SJSA1 (cell line): ENCODE data around the gene ZNF536. TPM values are rescaled to one million over a fixed set of nuclear protein-coding genes. Genes with fewer than 3 reads are reported as not detected.

ENCODE experiments used
- DNase-seq, 2 experiments: peaks; one replicate each; pipeline ENCODE4 v3.0.0-alpha.2; 2015 to 2020; ENCODE audit warnings: low spot score in 2 of 2, low read depth in 1 of 2
- H3K27ac ChIP-seq: fragments of 250-450 bp; sonication (Bioruptor Pico); 2 replicates; pipeline ENCODE4 v1.5.1; 2020; ENCODE audit warnings: mild to moderate bottlenecking, moderate library complexity
- H3K27me3 ChIP-seq: fragments of 250-450 bp; sonication (Bioruptor Pico); replicated peaks from 2 replicates; pipeline ENCODE4 v1.5.1; 2020; ENCODE audit warnings: mild to moderate bottlenecking, moderate library complexity
- H3K36me3 ChIP-seq: fragments of 250-450 bp; sonication (Bioruptor Pico); 2 replicates; pipeline ENCODE4 v1.5.1; 2020; ENCODE audit warnings: mild to moderate bottlenecking
- H3K4me1 ChIP-seq: fragments of 250-450 bp; sonication (Bioruptor Pico); replicated peaks from 2 replicates; pipeline ENCODE4 v1.6.1; 2021; ENCODE audit warnings: mild to moderate bottlenecking
- H3K4me3 ChIP-seq: fragments of 250-450 bp; sonication (Bioruptor Pico); 2 replicates; pipeline ENCODE4 v1.5.1; 2020; ENCODE audit warnings: mild to moderate bottlenecking
- H3K9me3 ChIP-seq: fragments of 250-450 bp; sonication (Bioruptor Pico); replicated peaks from 2 replicates; pipeline ENCODE4 v1.5.1; 2020; ENCODE audit warnings: mild to moderate bottlenecking
- total RNA-seq: library from RNA; depleted of rRNA; stranded (reverse); fragments of >200 nt; shearing (Covaris generic); gene quantifications from 2 replicates; pipeline ENCODE4 v1.2.3, GENCODE V29; 2014; rRNA removed

ZNF536 gene
- 0.63 and 0.79 TPM in 2 replicates for total RNA-seq

DNA sequence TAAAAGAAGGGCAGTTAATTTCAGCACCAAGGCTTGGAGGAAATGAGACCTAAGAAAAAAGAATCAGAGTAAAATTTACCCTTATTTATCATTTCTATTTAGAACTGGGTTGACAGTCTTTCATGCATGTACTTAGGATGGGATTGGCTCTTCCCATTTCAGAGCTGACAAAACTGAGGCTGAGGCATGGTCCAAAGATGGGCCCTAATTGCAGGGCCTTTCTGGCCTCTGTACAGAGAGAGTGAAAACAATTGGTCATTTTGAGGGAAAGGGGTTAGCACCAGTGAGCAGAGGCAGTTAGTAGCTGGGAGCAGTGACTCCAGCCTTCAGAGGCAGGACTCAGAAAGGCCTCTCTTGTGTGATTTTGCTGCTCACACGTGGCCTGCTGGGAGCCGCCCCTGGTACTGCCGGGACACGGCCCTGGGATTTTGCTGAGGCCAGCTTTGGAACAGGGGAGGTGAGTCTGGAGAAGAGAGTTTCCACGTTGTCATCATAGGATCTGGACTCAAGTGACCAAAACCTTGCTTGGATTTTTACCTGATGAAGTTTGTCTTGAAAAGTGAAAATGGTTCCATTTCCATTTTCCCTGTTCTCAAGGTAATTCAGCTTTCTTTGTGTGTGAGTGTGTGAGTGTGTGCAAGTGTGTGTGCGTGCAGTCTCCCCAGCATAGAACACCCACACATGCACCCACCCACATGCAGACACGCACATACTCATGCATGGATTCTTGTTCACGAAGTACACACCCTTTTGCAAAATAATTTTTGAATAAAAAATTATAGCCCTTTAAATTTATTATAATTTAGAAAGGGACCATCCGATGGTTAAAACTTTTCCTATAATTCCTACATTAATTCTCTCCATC, at the start of gene ZNF536:
ZNF536 (plus strand) TSS at position 425 of the 865 bp plus-strand sequence. CDS start 71,179 bp downstream, outside the sequence.
- no peak for DNase-seq
- Histone ChIP-seq H3K27me3 (peaks cover 17% of the 10 kb centered on the region), H3K36me3 (no peaks in the 10 kb centered on the region), H3K9me3 (no peaks in the 10 kb centered on the region), H3K27ac (no peak within 1 kb of the TSS), H3K4me1 (peaks cover 4% of the 10 kb centered on the region; the same call in 1 of the 2 replicates), H3K4me3 (no peak within 1 kb of the TSS)

GRCh38 chr19:30322641-30323320, 49.4 kb upstream of the ZNF536 start:
- no peaks in the 10 kb centered on the region for H3K9me3 ChIP-seq
- H3K27me3 ChIP-seq = no peaks in the 10 kb centered on the region
- no peak overlapping the region for H3K27ac ChIP-seq
- no peaks in the 10 kb centered on the region for H3K4me1 ChIP-seq
- no peak for DNase-seq
- no peaks in the 10 kb centered on the region for H3K36me3 ChIP-seq
- no peak overlapping the region for H3K4me3 ChIP-seq

DNA sequence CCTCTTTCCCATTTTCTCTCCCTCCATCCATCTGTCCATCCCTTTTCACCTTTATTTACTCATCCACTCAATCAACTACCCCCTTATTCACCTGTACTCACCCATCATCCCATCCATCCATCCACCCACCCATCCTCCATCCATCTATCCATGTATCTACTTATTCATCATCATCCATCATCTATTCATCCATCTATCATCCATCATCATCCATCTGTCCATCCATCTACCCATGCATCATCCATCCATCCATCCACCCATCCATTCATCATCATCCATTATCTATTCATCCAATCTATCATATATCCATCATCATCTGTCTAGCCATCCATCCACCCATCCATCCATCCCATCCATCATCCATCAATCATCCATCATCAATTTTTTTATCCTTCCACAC, 48.3 kb upstream of the ZNF536 start:
- Histone ChIP-seq H3K27ac (no peak overlapping the region), H3K36me3 (no peaks in the 10 kb centered on the region), H3K4me1 (no peaks in the 10 kb centered on the region), H3K27me3 (no peaks in the 10 kb centered on the region), H3K9me3 (no peaks in the 10 kb centered on the region), H3K4me3 (no peak overlapping the region)
- DNase-seq = no peak

DNA sequence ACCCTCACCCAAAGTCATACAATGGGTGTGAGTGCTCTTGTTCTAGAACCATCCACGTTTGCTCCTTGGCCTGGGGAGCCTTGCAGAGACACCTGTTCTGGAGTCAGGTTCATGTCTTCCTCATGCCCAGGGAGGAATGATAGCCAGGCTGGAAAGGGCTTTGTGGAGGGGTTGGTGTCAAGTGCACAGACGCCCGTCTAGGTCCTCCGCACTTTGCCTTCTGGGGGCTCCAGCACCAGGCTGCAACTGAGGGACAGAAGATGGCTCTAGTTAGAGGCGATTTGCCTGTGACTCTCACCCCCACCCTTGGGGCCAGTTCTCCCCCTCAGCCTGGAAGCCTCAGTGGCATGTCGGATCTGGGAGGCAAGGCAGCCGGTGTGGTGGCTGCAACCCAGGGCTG, 47.2 kb upstream of the ZNF536 start:
- H3K27ac ChIP-seq = no peak overlapping the region
- H3K36me3 ChIP-seq = no peaks in the 10 kb centered on the region
- DNase-seq = no peak
- H3K27me3 ChIP-seq = no peaks in the 10 kb centered on the region
- H3K4me3 ChIP-seq = no peak overlapping the region
- H3K9me3 ChIP-seq = no peaks in the 10 kb centered on the region
- H3K4me1 ChIP-seq = no peaks in the 10 kb centered on the region

DNA sequence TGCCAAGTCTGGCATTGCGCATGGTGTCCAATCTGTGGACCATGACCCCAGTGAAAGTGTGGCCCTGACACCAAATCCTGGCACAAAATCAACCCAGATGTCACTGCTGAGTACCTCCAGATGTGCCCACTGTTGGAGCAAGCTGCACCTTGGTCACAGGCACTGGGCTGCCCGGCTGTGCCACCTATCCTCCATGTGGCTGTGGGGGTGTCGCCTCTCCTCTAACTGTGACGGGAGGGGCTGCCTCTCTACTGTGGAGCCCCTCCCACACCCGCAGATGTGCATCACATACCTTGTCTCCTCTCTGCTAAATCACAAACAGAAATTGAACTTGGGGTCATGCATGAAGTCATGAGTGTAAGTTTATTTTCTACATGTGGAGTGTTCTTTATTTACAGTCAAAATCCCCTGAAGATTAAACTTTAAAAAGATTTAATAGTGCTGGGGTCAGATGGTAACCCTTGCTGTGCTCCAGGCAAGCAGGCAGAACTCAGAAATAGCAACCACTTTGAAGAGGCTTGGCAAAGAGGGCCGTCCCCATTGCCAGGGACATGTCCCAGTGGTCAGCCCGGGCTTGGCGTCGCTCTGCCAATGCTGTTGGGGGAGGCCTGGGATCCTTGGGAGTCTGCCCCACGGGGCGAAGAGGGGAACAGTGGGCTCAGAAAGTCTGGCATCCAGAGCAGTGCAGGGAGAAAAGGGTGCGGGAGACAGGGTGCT, 46.4 kb upstream of the ZNF536 start:
- H3K27ac ChIP-seq = no peak overlapping the region
- no peaks in the 10 kb centered on the region for H3K27me3 ChIP-seq
- no peaks in the 10 kb centered on the region for H3K4me1 ChIP-seq
- DNase-seq = no peak
- H3K4me3 ChIP-seq = no peak overlapping the region
- no peaks in the 10 kb centered on the region for H3K36me3 ChIP-seq
- H3K9me3 ChIP-seq = no peaks in the 10 kb centered on the region

GRCh38 chr19:30326393-30326710, 45.8 kb upstream of the ZNF536 start:
- H3K36me3 ChIP-seq = no peaks in the 10 kb centered on the region
- no peak for DNase-seq
- H3K4me3 ChIP-seq = no peak overlapping the region
- no peaks in the 10 kb centered on the region for H3K27me3 ChIP-seq
- H3K4me1 ChIP-seq = no peaks in the 10 kb centered on the region
- no peak overlapping the region for H3K27ac ChIP-seq
- H3K9me3 ChIP-seq = no peaks in the 10 kb centered on the region

DNA sequence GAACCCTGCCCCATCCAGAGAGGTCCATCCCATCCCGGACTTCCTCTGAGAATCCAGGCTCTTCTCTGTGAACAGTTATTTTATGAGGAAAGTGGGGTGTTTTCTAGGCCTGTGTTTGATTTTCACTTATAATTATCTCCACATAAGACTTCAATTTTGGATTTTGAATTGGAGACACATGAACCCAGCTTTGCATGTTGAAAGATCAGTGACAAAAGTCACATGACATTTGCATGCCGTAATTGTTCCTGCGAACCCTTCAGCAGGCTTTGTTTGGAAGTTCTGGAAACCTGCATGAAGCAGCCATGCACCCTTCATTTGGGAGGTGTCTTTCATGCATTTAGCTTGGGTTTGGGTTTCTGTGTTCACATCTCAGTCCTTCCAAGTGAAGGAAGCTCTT, 44.9 kb upstream of the ZNF536 start:
- Histone ChIP-seq H3K4me3 (no peak overlapping the region), H3K4me1 (no peaks in the 10 kb centered on the region), H3K27me3 (no peaks in the 10 kb centered on the region), H3K9me3 (no peaks in the 10 kb centered on the region), H3K27ac (no peak overlapping the region), H3K36me3 (no peaks in the 10 kb centered on the region)
- no peak for DNase-seq

- H3K4me3 ChIP-seq = no peak overlapping the region
- H3K4me1 ChIP-seq = no peaks in the 10 kb centered on the region
- H3K27ac ChIP-seq = no peak overlapping the region
- H3K36me3 ChIP-seq = no peaks in the 10 kb centered on the region
- no peaks in the 10 kb centered on the region for H3K9me3 ChIP-seq
- H3K27me3 ChIP-seq = no peaks in the 10 kb centered on the region
- DNase-seq = no peak
These were observed 44.1 kb upstream of the ZNF536 start for GRCh38 chr19:30328096-30328495.

GRCh38 chr19:30330266-30330665, 41.9 kb upstream of the ZNF536 start:
- Histone ChIP-seq H3K9me3 (no peaks in the 10 kb centered on the region), H3K27ac (no peak overlapping the region), H3K27me3 (no peaks in the 10 kb centered on the region), H3K4me1 (no peaks in the 10 kb centered on the region), H3K4me3 (no peak overlapping the region), H3K36me3 (no peaks in the 10 kb centered on the region)
- DNase-seq = no peak

GRCh38 chr19:30332445-30333234, 39.5 kb upstream of the ZNF536 start:
- no peak overlapping the region for H3K4me3 ChIP-seq
- H3K4me1 ChIP-seq = no peaks in the 10 kb centered on the region
- H3K9me3 ChIP-seq = no peaks in the 10 kb centered on the region
- no peaks in the 10 kb centered on the region for H3K27me3 ChIP-seq
- H3K36me3 ChIP-seq = no peaks in the 10 kb centered on the region
- DNase-seq = no peak
- H3K27ac ChIP-seq = no peak overlapping the region

- Histone ChIP-seq H3K27ac (no peak overlapping the region), H3K9me3 (no peaks in the 10 kb centered on the region), H3K27me3 (no peaks in the 10 kb centered on the region), H3K4me3 (no peak overlapping the region), H3K4me1 (no peaks in the 10 kb centered on the region), H3K36me3 (no peaks in the 10 kb centered on the region)
- no peak for DNase-seq
These were observed 38.7 kb upstream of the ZNF536 start for GRCh38 chr19:30333291-30334065.

DNA sequence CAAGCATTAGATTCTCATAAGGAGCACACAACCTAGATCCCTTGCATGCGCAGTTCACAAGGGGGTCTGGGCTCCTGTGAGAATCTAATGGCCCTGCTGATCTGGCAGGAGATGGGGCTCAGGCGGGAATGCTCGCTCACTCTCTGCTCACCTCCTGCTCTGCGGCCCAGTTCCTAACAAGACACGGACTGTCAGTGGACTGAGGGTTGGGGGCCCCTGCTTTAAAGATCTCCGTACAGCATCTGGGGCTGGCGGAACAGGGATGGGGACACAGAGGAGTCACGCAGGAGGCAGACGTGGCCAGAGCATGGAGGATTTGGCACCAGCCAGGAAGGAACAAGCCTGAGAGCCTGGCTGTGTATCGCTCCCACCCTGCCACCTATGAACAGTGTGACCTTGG, 37.3 kb upstream of the ZNF536 start:
- Histone ChIP-seq H3K36me3 (no peaks in the 10 kb centered on the region), H3K4me3 (no peak overlapping the region), H3K9me3 (no peaks in the 10 kb centered on the region), H3K27me3 (no peaks in the 10 kb centered on the region), H3K4me1 (no peaks in the 10 kb centered on the region; the same call in 1 of the 2 replicates), H3K27ac (no peak overlapping the region)
- no peak for DNase-seq
